Measurements from ENCODE around the gene PFDN4. TPM values are rescaled to one million over a fixed set of nuclear protein-coding genes. Genes with fewer than 3 reads are reported as not detected.

Gene PFDN4
- total and polyA plus RNA-seq, 2 of the 13 experiments (the other 11 are each of a cell fraction or from before 2014, with no cell fraction given) = 59.8 to 227 TPM

DNA sequence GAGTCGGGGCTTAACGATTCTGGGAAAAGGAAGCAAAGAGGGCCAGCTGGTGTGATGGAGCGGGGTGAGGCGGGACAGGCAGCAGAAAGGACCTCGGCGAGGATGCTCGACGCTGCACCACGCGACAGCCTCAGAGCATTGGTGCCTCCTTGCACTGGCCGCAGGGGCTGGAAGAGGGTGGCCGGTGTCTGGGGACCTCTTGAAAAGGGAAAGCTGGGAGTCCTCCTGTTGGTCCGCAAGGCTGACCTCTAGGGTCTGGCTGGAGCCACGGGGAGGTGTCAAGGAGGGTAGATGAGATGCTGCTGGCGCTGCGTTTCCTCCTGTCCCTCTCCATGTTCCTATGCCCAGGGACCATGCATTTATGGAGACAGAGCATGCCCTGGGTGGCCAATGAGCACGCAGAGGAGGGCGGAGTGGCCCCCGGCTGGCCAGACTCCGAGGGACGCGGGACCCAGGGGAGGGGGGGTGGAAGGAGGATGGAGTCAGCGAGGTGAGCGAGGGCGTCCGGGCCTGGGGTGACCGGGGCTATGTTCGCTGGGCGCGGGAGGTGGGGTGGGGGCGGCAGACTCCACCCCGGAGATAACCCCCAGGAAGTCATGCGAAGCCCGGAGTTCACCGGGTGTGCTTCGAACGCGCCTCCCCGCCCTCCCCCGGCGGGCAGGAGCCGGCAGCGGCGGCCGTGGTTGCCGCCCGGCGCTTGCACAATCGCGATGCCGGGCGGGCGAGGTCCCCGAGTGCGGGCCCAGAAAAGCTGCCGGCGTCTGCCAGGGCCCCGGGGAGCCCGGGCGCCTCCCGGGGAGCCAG is 34.0 kb upstream of the PFDN4 start, which contains the start of gene CYP24A1 (continued):
- TF ChIP-seq ZNF788 (CRISPR knock-in tag; IDR thresholded peaks at IDR 0.05; ENCODE audit: borderline replicate concordance) = no peak
- no peak for TF ChIP-seq ZNF746 (CRISPR knock-in tag; IDR thresholded peaks at IDR 0.05)
- no peak for TF ChIP-seq CENPX (CRISPR knock-in tag; IDR thresholded peaks at IDR 0.05)
- TF ChIP-seq, protein P1, sequence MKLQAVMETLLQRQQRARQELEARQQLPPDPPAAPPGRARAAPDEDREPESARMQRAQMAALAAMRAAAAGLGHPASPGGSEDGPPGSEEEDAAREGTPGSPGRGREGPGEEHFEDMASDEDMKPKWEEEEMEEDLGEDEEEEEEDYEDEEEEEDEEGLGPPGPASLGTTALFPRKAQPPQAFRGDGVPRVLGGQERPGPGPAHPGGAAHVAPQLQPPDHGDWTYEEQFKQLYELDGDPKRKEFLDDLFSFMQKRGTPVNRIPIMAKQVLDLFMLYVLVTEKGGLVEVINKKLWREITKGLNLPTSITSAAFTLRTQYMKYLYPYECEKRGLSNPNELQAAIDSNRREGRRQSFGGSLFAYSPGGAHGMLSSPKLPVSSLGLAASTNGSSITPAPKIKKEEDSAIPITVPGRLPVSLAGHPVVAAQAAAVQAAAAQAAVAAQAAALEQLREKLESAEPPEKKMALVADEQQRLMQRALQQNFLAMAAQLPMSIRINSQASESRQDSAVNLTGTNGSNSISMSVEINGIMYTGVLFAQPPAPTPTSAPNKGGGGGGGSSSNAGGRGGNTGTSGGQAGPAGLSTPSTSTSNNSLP (IDR thresholded peaks at IDR 0.05; ENCODE audit: low read depth, low read length) = no peak
- no peak for TF ChIP-seq RXRB (CRISPR knock-in tag; IDR thresholded peaks at IDR 0.05; ENCODE audit: borderline replicate concordance)
- no peak for TF ChIP-seq HOXA5 (CRISPR knock-in tag; IDR thresholded peaks at IDR 0.05)
- TF ChIP-seq, protein P2, sequence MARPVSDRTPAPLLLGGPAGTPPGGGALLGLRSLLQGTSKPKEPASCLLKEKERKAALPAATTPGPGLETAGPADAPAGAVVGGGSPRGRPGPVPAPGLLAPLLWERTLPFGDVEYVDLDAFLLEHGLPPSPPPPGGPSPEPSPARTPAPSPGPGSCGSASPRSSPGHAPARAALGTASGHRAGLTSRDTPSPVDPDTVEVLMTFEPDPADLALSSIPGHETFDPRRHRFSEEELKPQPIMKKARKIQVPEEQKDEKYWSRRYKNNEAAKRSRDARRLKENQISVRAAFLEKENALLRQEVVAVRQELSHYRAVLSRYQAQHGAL (CRISPR knock-in tag; IDR thresholded peaks at IDR 0.05; ENCODE audit: not compliant biosample characterization) = no peak
- no peak for TF ChIP-seq AGO1 (IDR thresholded peaks at IDR 0.05; ENCODE audit: low read depth, low read length, poor library complexity, severe bottlenecking)
- TF ChIP-seq ZNF547 (CRISPR knock-in tag; IDR thresholded peaks at IDR 0.05) = no peak
- TF ChIP-seq TCF12 (IDR thresholded peaks at IDR 0.05) = no peak
- no peak for TF ChIP-seq TCF12 (CRISPR knock-in tag; IDR thresholded peaks at IDR 0.05)
- TF ChIP-seq, protein P3, sequence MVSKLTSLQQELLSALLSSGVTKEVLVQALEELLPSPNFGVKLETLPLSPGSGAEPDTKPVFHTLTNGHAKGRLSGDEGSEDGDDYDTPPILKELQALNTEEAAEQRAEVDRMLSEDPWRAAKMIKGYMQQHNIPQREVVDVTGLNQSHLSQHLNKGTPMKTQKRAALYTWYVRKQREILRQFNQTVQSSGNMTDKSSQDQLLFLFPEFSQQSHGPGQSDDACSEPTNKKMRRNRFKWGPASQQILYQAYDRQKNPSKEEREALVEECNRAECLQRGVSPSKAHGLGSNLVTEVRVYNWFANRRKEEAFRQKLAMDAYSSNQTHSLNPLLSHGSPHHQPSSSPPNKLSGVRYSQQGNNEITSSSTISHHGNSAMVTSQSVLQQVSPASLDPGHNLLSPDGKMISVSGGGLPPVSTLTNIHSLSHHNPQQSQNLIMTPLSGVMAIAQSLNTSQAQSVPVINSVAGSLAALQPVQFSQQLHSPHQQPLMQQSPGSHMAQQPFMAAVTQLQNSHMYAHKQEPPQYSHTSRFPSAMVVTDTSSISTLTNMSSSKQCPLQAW (CRISPR knock-in tag; IDR thresholded peaks at IDR 0.05) = no peak
- no peak for TF ChIP-seq KMT2B (CRISPR knock-in tag; IDR thresholded peaks at IDR 0.05)
- TF ChIP-seq, protein P4, sequence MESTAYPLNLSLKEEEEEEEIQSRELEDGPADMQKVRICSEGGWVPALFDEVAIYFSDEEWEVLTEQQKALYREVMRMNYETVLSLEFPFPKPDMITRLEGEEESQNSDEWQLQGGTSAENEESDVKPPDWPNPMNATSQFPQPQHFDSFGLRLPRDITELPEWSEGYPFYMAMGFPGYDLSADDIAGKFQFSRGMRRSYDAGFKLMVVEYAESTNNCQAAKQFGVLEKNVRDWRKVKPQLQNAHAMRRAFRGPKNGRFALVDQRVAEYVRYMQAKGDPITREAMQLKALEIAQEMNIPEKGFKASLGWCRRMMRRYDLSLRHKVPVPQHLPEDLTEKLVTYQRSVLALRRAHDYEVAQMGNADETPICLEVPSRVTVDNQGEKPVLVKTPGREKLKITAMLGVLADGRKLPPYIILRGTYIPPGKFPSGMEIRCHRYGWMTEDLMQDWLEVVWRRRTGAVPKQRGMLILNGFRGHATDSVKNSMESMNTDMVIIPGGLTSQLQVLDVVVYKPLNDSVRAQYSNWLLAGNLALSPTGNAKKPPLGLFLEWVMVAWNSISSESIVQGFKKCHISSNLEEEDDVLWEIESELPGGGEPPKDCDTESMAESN (CRISPR knock-in tag; conservative IDR thresholded peaks at IDR 0.05) = no peak
- no peak for TF ChIP-seq MLLT10 (CRISPR knock-in tag; IDR thresholded peaks at IDR 0.05)
- TF ChIP-seq RXRA (CRISPR knock-in tag; IDR thresholded peaks at IDR 0.05) = no peak
- no peak for TF ChIP-seq ZNF605 (CRISPR knock-in tag; IDR thresholded peaks at IDR 0.05)
- TF ChIP-seq, protein P5, sequence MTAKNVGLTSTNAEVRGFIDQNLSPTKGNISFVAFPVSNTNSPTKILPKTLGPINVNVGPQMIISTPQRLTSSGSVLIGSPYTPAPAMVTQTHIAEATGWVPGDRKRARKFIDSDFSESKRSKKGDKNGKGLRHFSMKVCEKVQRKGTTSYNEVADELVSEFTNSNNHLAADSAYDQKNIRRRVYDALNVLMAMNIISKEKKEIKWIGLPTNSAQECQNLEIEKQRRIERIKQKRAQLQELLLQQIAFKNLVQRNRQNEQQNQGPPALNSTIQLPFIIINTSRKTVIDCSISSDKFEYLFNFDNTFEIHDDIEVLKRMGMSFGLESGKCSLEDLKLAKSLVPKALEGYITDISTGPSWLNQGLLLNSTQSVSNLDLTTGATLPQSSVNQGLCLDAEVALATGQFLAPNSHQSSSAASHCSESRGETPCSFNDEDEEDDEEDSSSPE (CRISPR knock-in tag; IDR thresholded peaks at IDR 0.05) = peak; percentile 57; the same call in 1 of the 2 replicates
- TF ChIP-seq ZNF251 (CRISPR knock-in tag; IDR thresholded peaks at IDR 0.05) = no peak
- TF ChIP-seq, protein P6, sequence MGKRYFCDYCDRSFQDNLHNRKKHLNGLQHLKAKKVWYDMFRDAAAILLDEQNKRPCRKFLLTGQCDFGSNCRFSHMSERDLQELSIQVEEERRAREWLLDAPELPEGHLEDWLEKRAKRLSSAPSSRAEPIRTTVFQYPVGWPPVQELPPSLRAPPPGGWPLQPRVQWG (CRISPR knock-in tag; IDR thresholded peaks at IDR 0.05; ENCODE audit: borderline replicate concordance, low read depth) = no peak
- TF ChIP-seq ATM (IDR thresholded peaks at IDR 0.05; ENCODE audit: borderline replicate concordance) = no peak
- TF ChIP-seq AKAP8 (CRISPR knock-in tag; IDR thresholded peaks at IDR 0.05) = no peak
- TF ChIP-seq ZNF446 (CRISPR knock-in tag; IDR thresholded peaks at IDR 0.05) = no peak
